HT1080 (cell line): ENCODE data around the gene PTCRA. TPM values are rescaled to one million over a fixed set of nuclear protein-coding genes. Genes with fewer than 3 reads are reported as not detected.

Experiments used
- DNase-seq: peaks from one replicate; pipeline ENCODE4 v3.0.0-alpha.2; 2015; ENCODE audit warnings: low read depth
- total RNA-seq: library from RNA; depleted of rRNA; stranded (reverse); fragments of >200 nt; shearing (Covaris generic); gene quantifications from 2 replicates; pipeline ENCODE4 v1.2.3, GENCODE V29; 2014; rRNA removed

PTCRA gene
- total RNA-seq, 1 experiment from 2014 or later: not detected

GRCh38 chr6:42970871-42971612, 55.2 kb downstream of the PTCRA start:
- peak; percentile 60 for DNase-seq

- no peak for DNase-seq
These were observed 56.0 kb downstream of the PTCRA start for GRCh38 chr6:42971746-42972327.

- DNase-seq: no peak
These were observed 58.1 kb downstream of the PTCRA start for GRCh38 chr6:42973926-42974325.

- no peak for DNase-seq
These were observed 59.2 kb downstream of the PTCRA start for GRCh38 chr6:42974919-42975505.

Other genes starting within 250 kb of the PTCRA start
- not detected in 2 replicates for gene PRPH2, start 193.5 kb upstream of the PTCRA start, total RNA-seq
- gene TBCC, start 169.9 kb upstream of the PTCRA start, total RNA-seq: 44.9 and 51.8 TPM in 2 replicates
- gene BICRAL, start 134.0 kb upstream of the PTCRA start, total RNA-seq: 3.4 and 4.9 TPM in 2 replicates
- gene RPL7L1, start 36.4 kb upstream of the PTCRA start, total RNA-seq: 139 and 142 TPM in 2 replicates
- 39.9 and 45.3 TPM in 2 replicates for gene CNPY3, start 13.4 kb downstream of the PTCRA start, total RNA-seq
- not detected in 2 replicates for gene GNMT, start 44.7 kb downstream of the PTCRA start, total RNA-seq
- gene PEX6, start 63.1 kb downstream of the PTCRA start, total RNA-seq: 21.2 and 25.4 TPM in 2 replicates
- 37.2 and 43.5 TPM in 2 replicates for gene PPP2R5D, start 68.5 kb downstream of the PTCRA start, total RNA-seq
- gene MEA1, start 97.9 kb downstream of the PTCRA start, total RNA-seq: 98.7 and 127 TPM in 2 replicates
- gene KLHDC3, start 98.2 kb downstream of the PTCRA start, total RNA-seq: 119 and 133 TPM in 2 replicates
- gene RRP36, start 105.6 kb downstream of the PTCRA start, total RNA-seq: 134 and 137 TPM in 2 replicates
- 19.4 and 19.6 TPM in 2 replicates for gene CUL7, start 137.8 kb downstream of the PTCRA start, total RNA-seq
- gene MRPL2, start 143.4 kb downstream of the PTCRA start, total RNA-seq: 32.5 and 54.0 TPM in 2 replicates
- gene KLC4, start 143.6 kb downstream of the PTCRA start, total RNA-seq: 9.4 and 10.7 TPM in 2 replicates
- gene PTK7, start 160.3 kb downstream of the PTCRA start, total RNA-seq: 35.8 and 38.2 TPM in 2 replicates